NT2/D1 (cell line): Measurements from ENCODE around the gene PKP1.

Source experiments
- YY1 ChIP-seq: IDR thresholded peaks from 2 replicates; pipeline ENCODE4 v1.6.1; 2011; ENCODE audit not compliant: insufficient read length, insufficient read depth
- ZNF274 ChIP-seq: IDR thresholded peaks from 2 replicates; pipeline ENCODE4 v1.6.1; 2011; ENCODE audit warnings: mild to moderate bottlenecking, low read depth, low read length

GRCh38 chr1:201334325-201335173, 51.2 kb downstream of the PKP1 start:
- no peak for TF ChIP-seq YY1
- no peak for TF ChIP-seq ZNF274
